Tibial nerve (tissue), 4 donors: ENCODE data around the gene KIR2DL4. TPM values are rescaled to one million over a fixed set of nuclear protein-coding genes. Genes with fewer than 3 reads are reported as not detected.
"Not testable (repeated sequence)": the region's sequence is repeated elsewhere in the genome, so short reads cannot be mapped to it uniquely, and the experiment has no call there.

Experiments used
- DNase-seq, 2 donors: peaks; one replicate each; pipeline ENCODE4 v3.0.0-alpha.2; 2019; ENCODE audit warnings: low spot score in 2 of 2
- H3K27ac ChIP-seq, 4 donors: fragments of 200-600 bp; sonication (generic) in 3 of 4; one replicate each; pipeline ENCODE4 v1.5.1; 2017 to 2019; ENCODE audit warnings: mild to moderate bottlenecking in 1 of 4
- H3K27me3 ChIP-seq, 2 donors: fragments of 200-600 bp; sonication (generic) in 1 of 2; one replicate each; pipeline versions ENCODE4 v1.5.1 to v1.6.0; 2017 to 2019
- H3K36me3 ChIP-seq, 3 donors: fragments of 200-600 bp; sonication (generic); one replicate each; pipeline ENCODE4 v1.5.1; 2018 to 2019
- H3K4me1 ChIP-seq, 4 donors: fragments of 200-600 bp; sonication (generic) in 3 of 4; one replicate each; pipeline ENCODE4 v1.5.1; 2017 to 2019
- H3K4me3 ChIP-seq, 4 donors: fragments of 200-600 bp; sonication (generic) in 3 of 4; one replicate each; pipeline ENCODE4 v1.5.1; 2017 to 2019; ENCODE audit warnings: mild to moderate bottlenecking in 1 of 4, moderate library complexity in 1 of 4
- H3K9me3 ChIP-seq, 4 donors: fragments of 200-600 bp; sonication (generic) in 3 of 4; one replicate each; pipeline ENCODE4 v1.5.1; 2017 to 2019
- EP300 ChIP-seq, 2 donors: sonication (generic); formaldehyde crosslinking; IDR thresholded peaks; one replicate each; pipeline ENCODE4 v1.6.1; 2017; ENCODE audit warnings: antibody characterized with exemption in 2 of 2, mild to moderate bottlenecking in 1 of 2
- POLR2A ChIP-seq, 2 donors: fragments of 450-650 bp; IDR thresholded peaks; one replicate each; pipeline ENCODE4 v1.6.1; 2017; ENCODE audit warnings: antibody characterized with exemption in 2 of 2, mild to moderate bottlenecking in 2 of 2, moderate library complexity in 2 of 2
- WGBS, 2 donors: methylation state at CpG; one replicate each; pipeline ENCODE4 v1.1.5; 2018; 5-methylcytosine and 5-hydroxymethylcytosine counted together
- total RNA-seq, 4 donors: library from RNA; depleted of rRNA; stranded (reverse); fragments of >200 nt; gene quantifications; one replicate each; pipeline ENCODE4 v1.1.0, GENCODE V29; 2016
- TF ChIP-seq, protein P1 (sequence below), 5 experiments: fragments of 200-600 bp in 3 of 5; fragments of 450-650 bp in 2 of 5; sonication (generic) in 3 of 5; IDR thresholded peaks; one replicate each; pipeline ENCODE4 v1.5.1; 2016 to 2019; ENCODE audit warnings: antibody characterized with exemption in 5 of 5, mild to moderate bottlenecking in 3 of 5, moderate library complexity in 2 of 5

The KIR2DL4 gene
- total RNA-seq, 4 donors from 2014 or later: not detected

DNA sequence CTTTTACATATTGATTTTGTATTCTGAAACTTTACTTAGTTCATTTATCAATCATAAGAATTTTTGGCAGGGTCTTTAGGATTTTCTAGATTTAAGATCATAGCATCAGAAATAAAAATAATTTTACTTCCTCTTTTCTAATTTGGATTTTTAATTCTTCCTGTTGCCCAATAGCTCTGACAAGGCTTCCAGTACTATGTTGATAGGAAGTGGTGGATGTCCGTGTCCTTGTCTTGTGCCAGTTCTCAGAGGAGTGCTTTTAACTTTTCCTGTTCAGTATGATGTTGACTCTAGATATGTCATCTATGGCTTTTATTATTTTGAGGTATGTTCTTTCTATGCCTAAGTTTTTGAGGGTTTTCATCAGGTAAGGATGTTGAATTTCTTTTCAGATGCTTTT, 7.7 kb upstream of the KIR2DL4 start:
- Histone ChIP-seq H3K27ac (no peak overlapping the region), H3K4me3 (no peak overlapping the region), H3K9me3 (no peaks in the 10 kb centered on the region), H3K27me3 (no peaks in the 10 kb centered on the region), H3K36me3 (no peaks in the 10 kb centered on the region), H3K4me1 (no peaks in the 10 kb centered on the region)
- TF ChIP-seq POLR2A (IDR thresholded peaks at IDR 0.05) (no peak), EP300 (IDR thresholded peaks at IDR 0.05) (peak in 1 of 2 donors; percentile 38)
- no peak for DNase-seq
- 56 to 71% methylated on average over 1 of the region's 1 CpG for WGBS, 2 donors

DNA sequence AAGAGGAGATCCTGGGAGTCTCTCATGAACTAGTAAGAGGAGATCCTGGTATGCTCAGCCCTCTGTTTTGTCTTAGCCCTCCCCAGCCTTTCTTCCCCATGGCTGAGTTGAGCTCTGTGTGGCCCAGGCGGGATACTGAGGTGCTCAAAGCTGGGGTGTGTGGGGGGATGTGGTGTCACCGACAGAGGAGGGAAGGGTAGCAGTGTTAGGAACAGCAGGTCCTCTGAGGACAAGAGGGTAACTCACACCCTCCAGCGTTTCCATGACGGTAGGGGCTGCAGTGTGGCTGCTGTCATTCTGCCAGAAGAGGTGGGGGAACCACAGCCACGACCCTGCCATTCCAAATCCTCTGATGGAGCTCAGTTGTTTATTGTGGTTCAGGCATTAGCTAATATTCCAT, 691 bp downstream of the KIR2DL4 start:
- Histone ChIP-seq H3K4me3 (no peak overlapping the region), H3K27me3 (no peaks in the 10 kb centered on the region), H3K27ac (no peak overlapping the region), H3K36me3 (no peaks in the 10 kb centered on the region), H3K4me1 (no peaks in the 10 kb centered on the region), H3K9me3 (no peaks in the 10 kb centered on the region)
- no peak for DNase-seq
- TF ChIP-seq POLR2A (IDR thresholded peaks at IDR 0.05) (no peak), EP300 (IDR thresholded peaks at IDR 0.05) (no peak)
- TF ChIP-seq, protein P1, sequence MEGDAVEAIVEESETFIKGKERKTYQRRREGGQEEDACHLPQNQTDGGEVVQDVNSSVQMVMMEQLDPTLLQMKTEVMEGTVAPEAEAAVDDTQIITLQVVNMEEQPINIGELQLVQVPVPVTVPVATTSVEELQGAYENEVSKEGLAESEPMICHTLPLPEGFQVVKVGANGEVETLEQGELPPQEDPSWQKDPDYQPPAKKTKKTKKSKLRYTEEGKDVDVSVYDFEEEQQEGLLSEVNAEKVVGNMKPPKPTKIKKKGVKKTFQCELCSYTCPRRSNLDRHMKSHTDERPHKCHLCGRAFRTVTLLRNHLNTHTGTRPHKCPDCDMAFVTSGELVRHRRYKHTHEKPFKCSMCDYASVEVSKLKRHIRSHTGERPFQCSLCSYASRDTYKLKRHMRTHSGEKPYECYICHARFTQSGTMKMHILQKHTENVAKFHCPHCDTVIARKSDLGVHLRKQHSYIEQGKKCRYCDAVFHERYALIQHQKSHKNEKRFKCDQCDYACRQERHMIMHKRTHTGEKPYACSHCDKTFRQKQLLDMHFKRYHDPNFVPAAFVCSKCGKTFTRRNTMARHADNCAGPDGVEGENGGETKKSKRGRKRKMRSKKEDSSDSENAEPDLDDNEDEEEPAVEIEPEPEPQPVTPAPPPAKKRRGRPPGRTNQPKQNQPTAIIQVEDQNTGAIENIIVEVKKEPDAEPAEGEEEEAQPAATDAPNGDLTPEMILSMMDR (IDR thresholded peaks at IDR 0.05): no peak
- WGBS, 2 donors: 65 to 67% methylated on average over 5 of the region's 5 CpGs

DNA sequence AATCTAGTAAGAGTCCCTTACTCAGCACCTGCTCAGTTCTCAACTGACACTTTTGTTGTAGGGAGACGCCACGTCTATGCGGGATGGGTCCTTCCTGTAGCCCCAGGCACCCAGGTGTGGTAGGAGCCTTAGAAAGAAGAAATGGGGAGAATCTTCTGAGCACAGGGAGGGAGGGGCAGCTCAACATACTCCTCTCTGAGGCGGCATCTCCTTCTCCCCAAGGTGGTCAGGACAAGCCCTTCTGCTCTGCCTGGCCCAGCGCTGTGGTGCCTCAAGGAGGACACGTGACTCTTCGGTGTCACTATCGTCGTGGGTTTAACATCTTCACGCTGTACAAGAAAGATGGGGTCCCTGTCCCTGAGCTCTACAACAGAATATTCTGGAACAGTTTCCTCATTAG, 1.2 kb downstream of the KIR2DL4 start:
- Histone ChIP-seq H3K27ac (no peak overlapping the region), H3K4me3 (no peak overlapping the region), H3K9me3 (peaks cover 0 to 2% (median 0%) of the 10 kb centered on the region in 4 donors), H3K4me1 (no peaks in the 10 kb centered on the region), H3K36me3 (no peaks in the 10 kb centered on the region), H3K27me3 (no peaks in the 10 kb centered on the region)
- DNase-seq: no peak
- 90 to 93% methylated on average over 10 of the region's 10 CpGs for WGBS, 2 donors
- no peak for TF ChIP-seq EP300 (IDR thresholded peaks at IDR 0.05)
- no peak for TF ChIP-seq POLR2A (IDR thresholded peaks at IDR 0.05)
- TF ChIP-seq, protein P1 (IDR thresholded peaks at IDR 0.05): no peak

DNA sequence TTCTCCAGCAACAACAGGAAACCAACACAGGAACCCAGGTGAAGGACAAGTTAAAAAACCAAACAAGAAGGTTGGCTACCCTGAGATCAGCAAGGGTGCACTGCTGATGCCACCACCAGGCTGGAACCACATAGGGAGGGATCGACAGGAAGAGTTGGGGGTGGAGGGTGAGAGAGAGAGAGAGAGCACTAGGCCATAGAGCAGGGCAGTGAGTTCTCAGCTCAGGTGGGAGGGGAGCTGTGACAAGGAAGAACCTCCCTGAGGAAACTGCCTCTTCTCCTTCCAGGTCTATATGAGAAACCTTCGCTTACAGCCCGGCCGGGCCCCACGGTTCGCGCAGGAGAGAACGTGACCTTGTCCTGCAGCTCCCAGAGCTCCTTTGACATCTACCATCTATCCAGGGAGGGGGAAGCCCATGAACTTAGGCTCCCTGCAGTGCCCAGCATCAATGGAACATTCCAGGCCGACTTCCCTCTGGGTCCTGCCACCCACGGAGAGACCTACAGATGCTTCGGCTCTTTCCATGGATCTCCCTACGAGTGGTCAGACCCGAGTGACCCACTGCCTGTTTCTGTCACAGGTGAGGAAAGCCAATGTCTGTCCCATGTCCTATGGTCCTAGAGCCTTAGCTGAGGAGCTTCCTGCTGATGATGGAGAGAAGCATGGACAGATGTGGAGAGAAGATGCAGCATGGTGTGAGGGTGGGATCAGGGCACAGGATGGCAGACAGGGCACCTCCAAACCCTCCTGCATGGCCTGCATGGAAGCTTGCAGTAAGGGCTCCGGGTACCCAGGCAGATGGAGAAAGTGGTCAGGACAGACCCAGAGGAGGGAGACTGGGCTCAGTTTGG, 2.5 kb downstream of the KIR2DL4 start:
- no peak overlapping the region for H3K4me3 ChIP-seq
- peaks cover 0 to 9% (median 0%) of the 10 kb centered on the region in 4 donors for H3K9me3 ChIP-seq
- H3K36me3 ChIP-seq: no peaks in the 10 kb centered on the region
- TF ChIP-seq POLR2A (IDR thresholded peaks at IDR 0.05): no peak
- no peak for TF ChIP-seq EP300 (IDR thresholded peaks at IDR 0.05)
- TF ChIP-seq, protein P1 (IDR thresholded peaks at IDR 0.05): no peak
- WGBS, 2 donors: 77% methylated on average over 14 of the region's 14 CpGs
- DNase-seq: no peak
- no peaks in the 10 kb centered on the region for H3K4me1 ChIP-seq
- no peaks in the 10 kb centered on the region for H3K27me3 ChIP-seq
- no peak overlapping the region for H3K27ac ChIP-seq

DNA sequence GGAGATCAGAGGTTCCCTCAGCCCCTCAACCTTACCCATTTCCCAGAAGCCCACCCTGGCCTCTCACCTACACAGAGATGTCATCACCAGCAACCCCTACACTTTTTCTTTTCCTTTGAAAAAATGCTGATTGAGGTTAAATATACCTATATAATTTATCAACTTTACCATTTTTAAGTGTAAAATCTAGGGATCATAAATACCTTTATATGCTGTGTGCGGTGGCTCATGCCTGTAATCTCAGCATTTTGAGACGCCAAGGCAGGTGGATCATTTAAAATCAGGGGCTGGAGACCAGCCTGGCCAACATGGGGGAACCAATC, 3.1 kb downstream of the KIR2DL4 start:
- Histone ChIP-seq H3K4me1 (no peaks in the 10 kb centered on the region), H3K4me3 (no peak overlapping the region), H3K27me3 (no peaks in the 10 kb centered on the region), H3K9me3 (peaks cover 0 to 12% (median 0%) of the 10 kb centered on the region in 4 donors), H3K36me3 (no peaks in the 10 kb centered on the region), H3K27ac (no peak overlapping the region)
- DNase-seq: no peak
- TF ChIP-seq EP300 (IDR thresholded peaks at IDR 0.05) (no peak), POLR2A (IDR thresholded peaks at IDR 0.05) (no peak)
- TF ChIP-seq, protein P1 (IDR thresholded peaks at IDR 0.05): no peak
- 80 to 87% methylated on average over 2 of the region's 2 CpGs for WGBS, 2 donors

DNA sequence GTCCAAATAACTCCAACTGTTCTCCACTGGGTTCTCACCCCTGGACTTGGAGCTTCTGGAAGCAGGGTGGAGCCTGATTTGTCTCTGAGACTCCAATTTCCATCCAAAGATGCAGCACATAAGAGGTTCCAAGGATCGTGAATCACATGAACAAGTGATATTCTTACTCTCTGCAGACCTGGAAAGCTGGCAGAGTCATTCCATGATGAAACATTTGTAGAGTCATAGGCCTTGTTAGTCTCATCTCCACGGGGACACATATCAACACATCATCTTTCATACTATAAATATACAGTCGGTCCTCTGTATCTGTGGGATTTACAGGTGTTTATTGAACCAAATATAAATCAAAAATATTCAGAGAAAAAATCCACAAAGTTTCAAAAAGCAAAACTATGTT, 11.2 kb downstream of the KIR2DL4 start:
- DNase-seq, H3K27ac ChIP-seq, H3K4me3 ChIP-seq, H3K27me3 ChIP-seq, H3K4me1 ChIP-seq, H3K36me3 ChIP-seq: not testable (repeated sequence)
- H3K9me3 ChIP-seq: peaks cover 0 to 22% (median 0%) of the 10 kb centered on the region in 4 donors
- WGBS, 2 donors: 50 to 64% methylated on average over 3 of the region's 3 CpGs

DNA sequence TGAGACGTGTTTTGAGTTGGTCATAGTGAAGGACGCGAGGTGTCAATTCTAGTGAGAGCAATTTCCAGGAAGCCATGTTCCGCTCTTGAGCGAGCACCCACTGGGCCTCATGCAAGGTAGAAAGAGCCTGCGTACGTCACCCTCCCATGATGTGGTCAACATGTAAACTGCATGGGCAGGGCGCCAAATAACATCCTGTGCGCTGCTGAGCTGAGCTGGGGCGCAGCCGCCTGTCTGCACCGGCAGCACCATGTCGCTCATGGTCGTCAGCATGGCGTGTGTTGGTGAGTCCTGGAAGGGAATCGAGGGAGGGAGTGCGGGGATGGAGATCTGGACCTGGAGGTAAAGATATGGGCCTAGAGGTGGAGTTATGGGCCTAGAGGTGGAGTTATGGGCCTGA, 12.8 kb downstream of the KIR2DL4 start, which contains the start of gene KIR3DL1:
KIR3DL1 (plus strand) TSS at position 218 of the 400 bp plus-strand sequence.
- H3K4me1 ChIP-seq, DNase-seq, H3K27ac ChIP-seq, H3K4me3 ChIP-seq, H3K27me3 ChIP-seq, H3K36me3 ChIP-seq: not testable (repeated sequence)
- WGBS, 2 donors: 87 to 89% methylated on average over 17 of the region's 17 CpGs
- H3K9me3 ChIP-seq: peaks cover 0 to 14% (median 0%) of the 10 kb centered on the region in 4 donors
